OCI-LY1 (cell line): ENCODE data around the gene MUC5AC.

Source experiments
- H2AFZ ChIP-seq: fragments of 200-600 bp; sonication (generic), shearing (Covaris generic); 2 replicates; pipeline ENCODE4 v1.6.0; 2014; ENCODE audit warnings: antibody characterized with exemption, mild to moderate bottlenecking, low read length
- H3F3A ChIP-seq: fragments of 200-600 bp; sonication (generic), shearing (Covaris generic); 2 replicates; pipeline ENCODE4 v1.6.0; 2014; ENCODE audit warnings: mild to moderate bottlenecking, antibody characterized with exemption, low read length, moderate library complexity; ENCODE audit not compliant: insufficient read depth
- H3K27ac ChIP-seq: fragments of 200-600 bp; sonication (generic); 2 replicates; pipeline ENCODE4 v1.5.1; 2014; ENCODE audit warnings: low read length, mixed run types, mild to moderate bottlenecking, low read depth; ENCODE audit not compliant: poor library complexity, severe bottlenecking
- H3K27me3 ChIP-seq: fragments of 200-600 bp; sonication (generic); 2 replicates; pipeline ENCODE4 v1.6.0; 2014; ENCODE audit warnings: antibody characterized with exemption, mild to moderate bottlenecking, low read length, moderate library complexity; ENCODE audit not compliant: insufficient read depth
- H3K36me3 ChIP-seq: fragments of 200-600 bp; sonication (generic); 2 replicates; pipeline ENCODE4 v1.6.1; 2014; ENCODE audit warnings: mild to moderate bottlenecking, antibody characterized with exemption, low read length, moderate library complexity, mixed read lengths; ENCODE audit not compliant: insufficient read depth
- H3K4me1 ChIP-seq: fragments of 200-600 bp; sonication (generic); 2 replicates; pipeline ENCODE4 v1.5.1; 2014; ENCODE audit warnings: mild to moderate bottlenecking, low read length, moderate library complexity; ENCODE audit not compliant: insufficient read depth, severe bottlenecking
- H3K4me2 ChIP-seq: fragments of 200-600 bp; sonication (generic), shearing (Covaris generic); 2 replicates; pipeline ENCODE4 v1.6.1; 2014; ENCODE audit warnings: low read length
- H3K4me3 ChIP-seq: fragments of 200-600 bp; sonication (generic); 2 replicates; pipeline ENCODE4 v1.5.1; 2014; ENCODE audit warnings: low read length, low read depth, mild to moderate bottlenecking, mixed read lengths; ENCODE audit not compliant: poor library complexity, severe bottlenecking
- H3K79me2 ChIP-seq: fragments of 200-600 bp; shearing (Covaris generic); 2 replicates; pipeline ENCODE4 v1.6.1; 2016; ENCODE audit warnings: mixed run types, low read length, mixed read lengths; ENCODE audit not compliant: insufficient read depth
- H3K9ac ChIP-seq: fragments of 200-600 bp; sonication (generic), shearing (Covaris generic); 2 replicates; pipeline ENCODE4 v1.6.1; 2014; ENCODE audit warnings: mild to moderate bottlenecking, low read length, mixed read lengths
- H3K9me2 ChIP-seq: fragments of 200-600 bp; sonication (generic), shearing (Covaris generic); 2 replicates; pipeline ENCODE4 v1.6.1; 2014; ENCODE audit warnings: low read depth, mild to moderate bottlenecking, low read length, mixed read lengths
- H3K9me3 ChIP-seq: fragments of 200-600 bp; shearing (Covaris generic); 2 replicates; pipeline ENCODE4 v1.6.1; 2014; ENCODE audit warnings: low read length, mixed read lengths
- H4K20me1 ChIP-seq: fragments of 200-600 bp; sonication (generic), shearing (Covaris generic); 2 replicates; pipeline ENCODE4 v1.6.0; 2016; ENCODE audit warnings: mild to moderate bottlenecking, low read length; ENCODE audit not compliant: insufficient read depth
- EZH2 ChIP-seq: fragments of 200-600 bp; sonication (generic), shearing (Covaris generic); IDR thresholded peaks from 2 replicates; pipeline ENCODE4 v1.8.0; 2017; ENCODE audit warnings: borderline replicate concordance, mixed run types, mild to moderate bottlenecking, antibody characterized with exemption, low read length, moderate library complexity, mixed read lengths
- TF ChIP-seq, protein P1 (sequence below): fragments of 200-600 bp; sonication (generic), shearing (Covaris generic); IDR thresholded peaks from 2 replicates; pipeline ENCODE4 v1.5.1; 2017; ENCODE audit warnings: mild to moderate bottlenecking, antibody characterized with exemption, low read length, moderate library complexity, mixed read lengths

The MUC5AC gene

DNA sequence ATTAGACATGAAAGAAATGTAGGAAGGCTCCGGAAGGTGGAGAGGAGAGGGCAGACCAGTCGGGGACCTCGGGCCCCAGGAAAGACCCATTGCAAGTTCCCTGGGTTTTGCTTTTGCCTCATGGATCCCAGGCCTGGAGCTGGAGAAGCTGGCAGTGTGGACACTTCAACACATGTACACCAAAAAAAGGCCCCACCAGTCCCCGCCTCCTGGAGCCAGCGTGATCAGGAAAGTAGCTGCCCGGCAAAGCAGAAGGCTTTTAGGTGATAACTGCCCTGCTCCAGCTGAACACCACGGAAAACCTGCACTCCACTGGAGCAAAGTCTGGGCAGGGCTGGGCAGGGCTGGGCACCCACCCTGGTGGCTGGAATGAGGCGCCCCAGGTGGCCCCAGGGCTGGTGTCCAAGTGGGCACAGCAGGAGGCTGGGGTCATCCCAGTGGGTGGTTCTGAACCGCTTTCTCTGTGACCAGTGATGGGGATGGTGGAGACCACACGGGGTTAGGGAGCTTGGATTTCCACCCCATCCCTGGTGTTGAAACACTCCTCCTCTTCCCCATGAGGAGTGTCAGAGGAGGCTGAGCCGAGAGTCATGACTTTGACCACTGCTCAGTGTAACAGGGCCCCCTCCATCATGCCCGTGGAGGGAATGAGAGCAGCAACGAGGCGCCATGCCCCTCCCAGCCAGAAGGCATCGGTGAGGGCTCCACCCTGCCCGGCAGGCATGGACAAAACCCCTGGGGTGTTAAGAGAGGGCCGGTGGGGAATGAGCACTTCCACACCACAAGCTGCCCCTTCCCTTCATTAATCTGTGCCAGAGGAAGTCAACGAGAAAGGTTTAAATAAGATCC is 16.9 kb upstream of the MUC5AC start:
- no peak for TF ChIP-seq EZH2
- TF ChIP-seq, protein P1, sequence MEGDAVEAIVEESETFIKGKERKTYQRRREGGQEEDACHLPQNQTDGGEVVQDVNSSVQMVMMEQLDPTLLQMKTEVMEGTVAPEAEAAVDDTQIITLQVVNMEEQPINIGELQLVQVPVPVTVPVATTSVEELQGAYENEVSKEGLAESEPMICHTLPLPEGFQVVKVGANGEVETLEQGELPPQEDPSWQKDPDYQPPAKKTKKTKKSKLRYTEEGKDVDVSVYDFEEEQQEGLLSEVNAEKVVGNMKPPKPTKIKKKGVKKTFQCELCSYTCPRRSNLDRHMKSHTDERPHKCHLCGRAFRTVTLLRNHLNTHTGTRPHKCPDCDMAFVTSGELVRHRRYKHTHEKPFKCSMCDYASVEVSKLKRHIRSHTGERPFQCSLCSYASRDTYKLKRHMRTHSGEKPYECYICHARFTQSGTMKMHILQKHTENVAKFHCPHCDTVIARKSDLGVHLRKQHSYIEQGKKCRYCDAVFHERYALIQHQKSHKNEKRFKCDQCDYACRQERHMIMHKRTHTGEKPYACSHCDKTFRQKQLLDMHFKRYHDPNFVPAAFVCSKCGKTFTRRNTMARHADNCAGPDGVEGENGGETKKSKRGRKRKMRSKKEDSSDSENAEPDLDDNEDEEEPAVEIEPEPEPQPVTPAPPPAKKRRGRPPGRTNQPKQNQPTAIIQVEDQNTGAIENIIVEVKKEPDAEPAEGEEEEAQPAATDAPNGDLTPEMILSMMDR = no peak
- Histone ChIP-seq H4K20me1 (no peaks in the 10 kb centered on the region), H3K4me3 (no peak overlapping the region), H2AFZ (no peak overlapping the region), H3K4me2 (no peak overlapping the region), H3K36me3 (no peaks in the 10 kb centered on the region), H3K4me1 (no peaks in the 10 kb centered on the region), H3F3A (no peaks in the 10 kb centered on the region), H3K9ac (no peak overlapping the region), H3K9me3 (peaks cover 10% of the 10 kb centered on the region), H3K79me2 (no peaks in the 10 kb centered on the region), H3K9me2 (no peaks in the 10 kb centered on the region), H3K27me3 (no peaks in the 10 kb centered on the region), H3K27ac (no peak overlapping the region)

DNA sequence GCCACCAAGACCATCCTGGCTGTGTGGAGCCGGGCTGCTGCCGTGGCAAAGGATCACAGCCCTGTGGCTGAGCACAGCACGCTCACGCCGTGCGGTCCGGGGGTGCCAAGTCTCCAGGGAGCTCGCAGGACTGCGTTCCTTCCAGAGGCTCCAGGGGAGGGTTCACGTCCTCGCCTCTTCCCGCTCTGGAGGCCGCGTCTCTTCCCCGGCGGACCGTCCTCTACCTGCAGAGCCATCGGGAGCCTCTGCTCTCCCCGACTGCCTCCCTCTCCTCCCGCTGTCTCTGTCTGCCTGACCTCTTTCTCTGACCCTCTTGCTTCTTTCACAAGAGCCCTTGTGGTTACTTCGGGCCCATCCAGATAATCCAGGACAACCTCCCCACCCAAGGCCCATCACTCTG is 11.4 kb upstream of the MUC5AC start:
- Histone ChIP-seq H3K4me2 (no peak overlapping the region), H3K36me3 (no peaks in the 10 kb centered on the region), H3K9me3 (peaks cover 10% of the 10 kb centered on the region), H2AFZ (no peak overlapping the region), H3K9me2 (no peaks in the 10 kb centered on the region), H3K9ac (no peak overlapping the region), H3K4me3 (no peak overlapping the region), H3F3A (no peaks in the 10 kb centered on the region), H3K4me1 (no peaks in the 10 kb centered on the region), H4K20me1 (no peaks in the 10 kb centered on the region), H3K27ac (no peak overlapping the region), H3K27me3 (no peaks in the 10 kb centered on the region), H3K79me2 (no peaks in the 10 kb centered on the region)
- TF ChIP-seq, protein P1 = no peak
- TF ChIP-seq EZH2 = no peak

DNA sequence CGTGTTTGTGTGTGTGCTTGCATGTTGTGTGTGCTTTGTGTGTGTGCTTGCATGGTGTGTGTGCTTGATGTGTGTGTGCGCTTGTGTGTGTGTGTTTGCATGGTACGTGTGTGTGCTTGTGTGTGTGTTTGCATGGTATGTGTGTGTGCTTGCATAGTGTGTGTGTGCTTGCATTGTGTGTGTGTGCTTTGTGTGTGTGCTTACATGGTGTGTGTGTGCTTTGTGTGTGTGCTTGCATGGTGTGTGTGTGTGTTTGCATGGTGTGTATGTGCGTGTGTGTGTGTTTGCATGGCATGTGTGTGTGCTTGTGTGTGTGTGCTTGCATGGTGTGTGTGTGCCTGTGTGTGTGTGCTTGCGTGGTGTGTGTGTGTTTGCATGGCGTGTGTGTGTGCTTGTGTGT is 10.0 kb upstream of the MUC5AC start:
- no peaks in the 10 kb centered on the region for H3K27me3 ChIP-seq
- H3K27ac ChIP-seq = no peak overlapping the region
- H4K20me1 ChIP-seq = no peaks in the 10 kb centered on the region
- no peaks in the 10 kb centered on the region for H3K4me1 ChIP-seq
- no peaks in the 10 kb centered on the region for H3K36me3 ChIP-seq
- H3K4me3 ChIP-seq = no peak overlapping the region
- no peaks in the 10 kb centered on the region for H3F3A ChIP-seq
- no peak overlapping the region for H3K9ac ChIP-seq
- TF ChIP-seq, protein P1 = no peak
- no peak for TF ChIP-seq EZH2
- H3K79me2 ChIP-seq = no peaks in the 10 kb centered on the region
- H2AFZ ChIP-seq = no peak overlapping the region
- peaks cover 10% of the 10 kb centered on the region for H3K9me3 ChIP-seq
- H3K9me2 ChIP-seq = no peaks in the 10 kb centered on the region
- no peak overlapping the region for H3K4me2 ChIP-seq
